Thyroid gland (tissue), 4 donors: ENCODE data around the gene CORO1C. TPM values are rescaled to one million over a fixed set of nuclear protein-coding genes. Genes with fewer than 3 reads are reported as not detected.

Experiments
- DNase-seq, 2 donors: peaks; one replicate each; pipeline ENCODE4 v3.0.0-alpha.2; 2019
- H3K27ac ChIP-seq, 3 donors: fragments of 200-600 bp; sonication (generic); 1 replicate in 2 of 3; 2 replicates in 1 of 3; pipeline ENCODE4 v1.5.1; 2016 to 2019; ENCODE audit warnings: mild to moderate bottlenecking in 1 of 3, moderate library complexity in 1 of 3
- H3K27me3 ChIP-seq: fragments of 200-600 bp; sonication (generic); one replicate; pipeline ENCODE4 v1.5.1; 2019
- H3K36me3 ChIP-seq, 2 donors: fragments of 200-600 bp; sonication (generic); one replicate each; pipeline ENCODE4 v1.5.1; 2016 to 2019
- H3K4me1 ChIP-seq, 2 donors: fragments of 200-600 bp; sonication (generic); one replicate each; pipeline ENCODE4 v1.5.1; 2017 to 2019
- H3K4me3 ChIP-seq, 3 donors: fragments of 200-600 bp; sonication (generic); replicated peaks in 1 of 3; 1 replicate in 2 of 3; 2 replicates in 1 of 3; pipeline ENCODE4 v1.5.1; 2016; ENCODE audit warnings: mild to moderate bottlenecking in 1 of 3
- H3K9me3 ChIP-seq: fragments of 200-600 bp; sonication (generic); one replicate; pipeline ENCODE4 v1.5.1; 2017
- CTCF ChIP-seq, 6 experiments: fragments of 200-600 bp in 3 of 6; fragments of 450-650 bp in 3 of 6; sonication (generic) in 3 of 6; IDR thresholded peaks; one replicate each; pipeline ENCODE4 v1.5.1; 2016 to 2019; ENCODE audit warnings: antibody characterized with exemption in 6 of 6, mild to moderate bottlenecking in 2 of 6, inconsistent platforms in 1 of 6, moderate library complexity in 1 of 6
- POLR2A ChIP-seq, 2 donors: fragments of 450-650 bp; IDR thresholded peaks; one replicate each; pipeline ENCODE4 v1.6.1; 2017; ENCODE audit warnings: antibody characterized with exemption in 2 of 2, mild to moderate bottlenecking in 2 of 2, moderate library complexity in 1 of 2
- WGBS, 2 donors: methylation state at CpG; one replicate each; pipeline ENCODE4 v1.1.5; 2017; 5-methylcytosine and 5-hydroxymethylcytosine counted together
- intact Hi-C: fragments of 100-400 bp; cut with DNase I; formaldehyde crosslinking; loops from one replicate; pipeline ENCODE4 v1.15.1; 2023
- total RNA-seq, 4 donors: library from RNA; depleted of rRNA; stranded (reverse); fragments of >200 nt; gene quantifications; one replicate each; pipeline ENCODE4 v1.2.3, GENCODE V29; 2016

Gene CORO1C
- total RNA-seq, 4 donors from 2014 or later, result 22.0 to 63.6 (median 30.1) TPM

- H3K4me1 ChIP-seq, result peaks cover 0 to 19% of the 10 kb centered on the region in 2 donors
- DNase-seq, result no peak
- H3K9me3 ChIP-seq, result no peaks in the 10 kb centered on the region
- no peaks in the 10 kb centered on the region for H3K36me3 ChIP-seq
- intact Hi-C loops, result no loop called here
- H3K27ac ChIP-seq, result no peak overlapping the region
- no peak for TF ChIP-seq CTCF (IDR thresholded peaks at IDR 0.05)
- no peak for TF ChIP-seq POLR2A (IDR thresholded peaks at IDR 0.05)
- H3K27me3 ChIP-seq, result no peaks in the 10 kb centered on the region
- no peak overlapping the region for H3K4me3 ChIP-seq
- 65 to 77% methylated on average over 16 to 17 of the region's 17 CpGs for WGBS, 2 donors
These were observed 101.4 kb downstream of the CORO1C start for GRCh38 chr12:108629824-108630476.

- peaks cover 0 to 18% of the 10 kb centered on the region in 2 donors for H3K4me1 ChIP-seq
- H3K27ac ChIP-seq, result no peak overlapping the region
- no peaks in the 10 kb centered on the region for H3K27me3 ChIP-seq
- H3K4me3 ChIP-seq, result no peak overlapping the region
- TF ChIP-seq POLR2A (IDR thresholded peaks at IDR 0.05), result no peak
- no peak for TF ChIP-seq CTCF (IDR thresholded peaks at IDR 0.05)
- intact Hi-C loops, result no loop called here
- no peaks in the 10 kb centered on the region for H3K36me3 ChIP-seq
- no peak for DNase-seq
- 85 to 100% methylated on average over 3 to 5 of the region's 5 CpGs for WGBS, 2 donors
- no peaks in the 10 kb centered on the region for H3K9me3 ChIP-seq
These were observed 102.2 kb downstream of the CORO1C start for GRCh38 chr12:108629151-108629550.

GRCh38 chr12:108627134-108627920, 104.0 kb downstream of the CORO1C start:
- intact Hi-C loops, result no loop called here
- H3K9me3 ChIP-seq, result no peaks in the 10 kb centered on the region
- H3K27ac ChIP-seq, result no peak overlapping the region
- WGBS, 2 donors, result 90 to 91% methylated on average over 5 to 8 of the region's 8 CpGs
- TF ChIP-seq CTCF (IDR thresholded peaks at IDR 0.05), result no peak
- TF ChIP-seq POLR2A (IDR thresholded peaks at IDR 0.05), result no peak
- DNase-seq, result no peak
- H3K4me1 ChIP-seq, result peaks cover 0 to 5% of the 10 kb centered on the region in 2 donors
- no peaks in the 10 kb centered on the region for H3K36me3 ChIP-seq
- no peaks in the 10 kb centered on the region for H3K27me3 ChIP-seq
- no peak overlapping the region for H3K4me3 ChIP-seq

GRCh38 chr12:108625228-108625627, 106.1 kb downstream of the CORO1C start:
- H3K4me3 ChIP-seq, result no peak overlapping the region
- H3K9me3 ChIP-seq, result no peaks in the 10 kb centered on the region
- no peak overlapping the region for H3K27ac ChIP-seq
- intact Hi-C loops, result no loop called here
- TF ChIP-seq POLR2A (IDR thresholded peaks at IDR 0.05) (no peak), CTCF (IDR thresholded peaks at IDR 0.05) (no peak)
- no peaks in the 10 kb centered on the region for H3K36me3 ChIP-seq
- H3K4me1 ChIP-seq, result no peaks in the 10 kb centered on the region
- no peaks in the 10 kb centered on the region for H3K27me3 ChIP-seq
- DNase-seq, result no peak
- 75 to 80% methylated on average over 3 of the region's 3 CpGs for WGBS, 2 donors

GRCh38 chr12:108623577-108623976, 107.7 kb downstream of the CORO1C start:
- Histone ChIP-seq H3K36me3 (no peaks in the 10 kb centered on the region), H3K27me3 (no peaks in the 10 kb centered on the region), H3K27ac (no peak overlapping the region), H3K4me3 (no peak overlapping the region), H3K4me1 (peaks cover 2 to 6% of the 10 kb centered on the region in 2 donors), H3K9me3 (no peaks in the 10 kb centered on the region)
- WGBS, 2 donors, result 83% methylated on average over 6 of the region's 8 CpGs; no CpG with 5 or more reads in 1 of the 2 donors
- no peak for DNase-seq
- intact Hi-C loops, result no loop called here
- TF ChIP-seq CTCF (IDR thresholded peaks at IDR 0.05) (no peak), POLR2A (IDR thresholded peaks at IDR 0.05) (no peak)
